ENCODE results near the gene KCP.

The KCP gene

GRCh38 chr7:128937647-128938543 lies 27.4 kb upstream of the KCP start, which contains the start of gene IRF5:
TSS of gene IRF5 (plus strand) at chr7:128937927. CDS start at chr7:128942082, 4,155 bp downstream.
- TF ChIP-seq, protein P1, sequence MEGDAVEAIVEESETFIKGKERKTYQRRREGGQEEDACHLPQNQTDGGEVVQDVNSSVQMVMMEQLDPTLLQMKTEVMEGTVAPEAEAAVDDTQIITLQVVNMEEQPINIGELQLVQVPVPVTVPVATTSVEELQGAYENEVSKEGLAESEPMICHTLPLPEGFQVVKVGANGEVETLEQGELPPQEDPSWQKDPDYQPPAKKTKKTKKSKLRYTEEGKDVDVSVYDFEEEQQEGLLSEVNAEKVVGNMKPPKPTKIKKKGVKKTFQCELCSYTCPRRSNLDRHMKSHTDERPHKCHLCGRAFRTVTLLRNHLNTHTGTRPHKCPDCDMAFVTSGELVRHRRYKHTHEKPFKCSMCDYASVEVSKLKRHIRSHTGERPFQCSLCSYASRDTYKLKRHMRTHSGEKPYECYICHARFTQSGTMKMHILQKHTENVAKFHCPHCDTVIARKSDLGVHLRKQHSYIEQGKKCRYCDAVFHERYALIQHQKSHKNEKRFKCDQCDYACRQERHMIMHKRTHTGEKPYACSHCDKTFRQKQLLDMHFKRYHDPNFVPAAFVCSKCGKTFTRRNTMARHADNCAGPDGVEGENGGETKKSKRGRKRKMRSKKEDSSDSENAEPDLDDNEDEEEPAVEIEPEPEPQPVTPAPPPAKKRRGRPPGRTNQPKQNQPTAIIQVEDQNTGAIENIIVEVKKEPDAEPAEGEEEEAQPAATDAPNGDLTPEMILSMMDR (IDR thresholded peaks at IDR 0.05; ENCODE audit: insufficient read depth, low read depth, low read length, missing control alignments), result no peak
- H3K4me3 ChIP-seq (ENCODE audit: low read length), result peak within 1 kb of the TSS; percentile 55
- peak; percentile 48 for DNase-seq (ENCODE audit: low read depth)

GRCh38 chr7:128937271-128937646 lies 26.8 kb upstream of the KCP start:
- no peak for DNase-seq (ENCODE audit: low read depth)

DNA sequence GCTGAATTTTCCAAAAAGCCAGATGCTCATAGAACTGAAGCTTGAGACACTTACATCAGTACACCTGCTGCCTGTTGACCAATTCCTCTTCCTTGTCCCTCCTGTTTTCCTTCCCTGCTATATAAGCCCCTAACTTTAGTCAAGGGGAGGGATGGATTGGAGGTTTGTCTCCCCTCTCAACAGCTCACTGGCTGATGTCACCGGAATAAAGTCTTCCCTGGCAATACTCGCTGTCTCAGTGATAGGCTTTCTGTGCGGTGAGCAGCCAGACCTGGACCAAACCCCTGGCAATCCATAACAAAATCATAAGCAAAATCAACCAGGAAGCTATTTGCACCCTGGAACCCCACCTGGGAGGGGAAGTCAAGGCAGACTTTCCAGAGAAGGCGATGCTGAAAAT lies 26.3 kb upstream of the KCP start:
- no peak overlapping the region for H3K4me3 ChIP-seq (ENCODE audit: low read length)
- no peak for DNase-seq (ENCODE audit: low read depth)
- TF ChIP-seq, protein P1 (IDR thresholded peaks at IDR 0.05; ENCODE audit: insufficient read depth, low read depth, low read length, missing control alignments), result no peak

More at GRCh38 chr7:128937271-128937646, 26.8 kb upstream of the KCP start:
- TF ChIP-seq, protein P1 (IDR thresholded peaks at IDR 0.05; ENCODE audit: insufficient read depth, low read depth, low read length, missing control alignments), result no peak
- H3K4me3 ChIP-seq (ENCODE audit: low read length), result peak overlapping the region; percentile 55

DNA sequence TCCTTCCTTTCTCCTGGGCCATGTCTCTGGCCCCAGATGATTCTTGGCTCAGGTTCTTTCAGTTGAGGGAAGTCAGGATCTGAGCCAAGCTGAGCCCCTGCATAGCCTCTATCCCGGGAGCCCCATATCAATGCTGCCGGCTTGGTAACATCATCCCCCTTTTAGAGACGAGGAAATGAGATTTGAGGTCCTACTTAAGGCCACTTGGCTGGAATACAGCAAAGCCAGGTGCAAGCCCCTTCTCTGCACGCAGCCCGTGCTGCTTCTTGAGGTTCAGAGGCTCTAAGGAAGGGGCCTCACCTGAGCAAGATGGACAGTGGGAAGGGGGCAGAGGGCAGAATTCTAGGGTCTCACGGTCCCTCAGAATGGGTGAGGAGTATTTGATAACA lies 24.8 kb upstream of the KCP start:
- H3K4me3 ChIP-seq (ENCODE audit: low read length), result no peak overlapping the region
- TF ChIP-seq, protein P1 (IDR thresholded peaks at IDR 0.05; ENCODE audit: insufficient read depth, low read depth, low read length, missing control alignments), result no peak
- no peak for DNase-seq (ENCODE audit: low read depth)

GRCh38 chr7:128934361-128935341 lies 24.1 kb upstream of the KCP start:
- DNase-seq (ENCODE audit: low read depth), result no peak
- H3K4me3 ChIP-seq (ENCODE audit: low read length), result no peak overlapping the region
- TF ChIP-seq, protein P1 (IDR thresholded peaks at IDR 0.05; ENCODE audit: insufficient read depth, low read depth, low read length, missing control alignments), result no peak

DNA sequence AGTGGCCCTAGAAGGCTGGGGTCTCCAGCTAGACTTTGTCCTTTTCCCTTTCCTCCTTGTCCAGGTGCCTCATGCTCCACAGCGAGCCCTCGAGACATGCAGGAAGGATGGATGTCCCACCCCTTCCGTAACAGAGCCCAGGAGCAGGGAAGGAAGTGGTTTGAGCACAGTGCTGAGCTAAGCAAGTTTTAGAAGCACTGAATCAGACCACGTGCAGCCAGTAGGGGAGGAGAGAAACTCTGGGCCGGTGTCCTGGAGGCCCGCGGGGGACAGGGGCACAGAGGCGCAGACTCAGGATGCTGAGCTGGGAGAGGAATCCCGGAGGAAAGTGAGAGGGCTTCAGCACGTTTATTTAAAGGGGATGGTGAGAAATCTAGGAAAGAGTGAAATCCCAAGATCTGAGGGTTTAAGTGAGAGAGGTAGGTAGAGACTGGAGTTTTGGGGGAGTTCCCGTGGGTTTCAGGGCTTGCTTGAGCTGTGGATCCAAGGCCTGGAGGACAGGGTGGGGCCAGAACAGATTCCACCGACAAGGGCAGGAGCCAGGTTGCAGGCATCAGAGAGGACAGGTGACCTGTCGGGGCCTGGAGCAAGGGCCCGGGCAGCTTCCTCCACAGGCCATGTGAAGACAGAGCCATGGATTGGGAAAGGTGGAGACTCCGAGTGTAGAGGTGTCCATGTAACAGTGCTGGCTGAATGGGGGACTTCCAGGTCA lies 22.8 kb upstream of the KCP start:
- TF ChIP-seq, protein P1 (IDR thresholded peaks at IDR 0.05; ENCODE audit: insufficient read depth, low read depth, low read length, missing control alignments), result no peak
- no peak overlapping the region for H3K4me3 ChIP-seq (ENCODE audit: low read length)
- DNase-seq (ENCODE audit: low read depth), result no peak

Data from epithelial cell of esophagus (primary cell).